HG03469 (cell line): Measurements from ENCODE around the gene AQP6.

Experiments
- ATAC-seq: cut with Tn5 transposase; IDR thresholded peaks from one replicate; pipeline ENCODE4 v1.9.1; 2021; ENCODE audit warnings: mild to moderate bottlenecking, moderate library complexity, moderate number of reproducible peaks; ENCODE audit not compliant: unreplicated experiment

The AQP6 gene

DNA sequence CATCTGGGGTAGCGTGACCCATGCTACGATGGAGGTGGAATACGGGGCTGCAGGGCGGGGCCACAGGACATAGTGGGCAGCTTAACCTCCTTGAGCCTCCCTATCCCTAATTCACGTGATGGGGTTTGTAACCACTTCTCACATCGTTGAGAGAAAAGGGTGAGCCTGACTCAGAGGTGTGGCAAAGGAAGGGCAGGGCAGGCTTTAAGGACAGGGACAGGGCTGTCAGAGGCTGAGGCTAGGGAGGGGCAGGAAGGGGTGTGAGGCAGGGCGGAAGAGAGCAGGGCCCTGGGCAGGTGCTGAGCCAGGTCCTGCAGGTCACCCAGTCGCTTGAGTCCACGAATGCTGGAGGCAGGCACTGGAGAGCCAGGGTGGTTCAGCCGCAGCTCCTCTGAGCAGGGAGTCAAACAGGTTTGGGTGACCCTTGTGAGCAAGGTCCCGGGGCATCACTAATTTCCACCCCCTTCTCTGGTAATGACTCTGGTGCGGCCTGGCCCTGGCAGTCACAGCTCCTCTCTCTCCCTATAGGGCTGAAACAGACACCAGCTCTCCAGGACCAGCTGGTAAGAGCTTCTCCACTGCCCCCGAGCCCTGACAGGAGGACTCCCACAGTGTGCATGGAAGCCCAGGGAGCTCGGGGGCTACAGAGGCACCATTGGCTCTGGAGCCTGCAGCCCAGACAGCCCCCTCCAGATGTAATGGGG is 29.7 kb upstream of the AQP6 start:
- no peak for ATAC-seq

GRCh38 chr12:49943625-49943960 is 29.2 kb upstream of the AQP6 start:
- ATAC-seq, result no peak

DNA sequence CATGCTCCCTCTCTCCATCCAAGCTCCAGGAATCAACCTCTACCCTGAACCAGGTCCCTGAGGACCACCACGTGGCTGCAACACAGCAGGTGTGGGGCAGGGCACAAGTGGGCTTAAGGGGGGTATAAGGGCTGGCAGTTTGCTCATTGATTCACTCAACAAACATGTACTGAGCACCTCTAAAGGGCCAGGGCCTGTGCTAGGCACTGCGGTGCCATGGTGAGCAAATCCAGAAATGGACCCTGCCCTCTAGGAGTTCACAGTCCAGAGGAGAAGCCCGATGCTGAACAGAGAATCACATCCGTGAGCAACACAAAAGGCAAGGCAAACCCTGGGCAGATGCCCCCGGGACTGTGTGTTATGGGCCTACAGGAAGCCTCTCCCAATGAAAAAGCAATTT is 28.7 kb upstream of the AQP6 start:
- no peak for ATAC-seq

DNA sequence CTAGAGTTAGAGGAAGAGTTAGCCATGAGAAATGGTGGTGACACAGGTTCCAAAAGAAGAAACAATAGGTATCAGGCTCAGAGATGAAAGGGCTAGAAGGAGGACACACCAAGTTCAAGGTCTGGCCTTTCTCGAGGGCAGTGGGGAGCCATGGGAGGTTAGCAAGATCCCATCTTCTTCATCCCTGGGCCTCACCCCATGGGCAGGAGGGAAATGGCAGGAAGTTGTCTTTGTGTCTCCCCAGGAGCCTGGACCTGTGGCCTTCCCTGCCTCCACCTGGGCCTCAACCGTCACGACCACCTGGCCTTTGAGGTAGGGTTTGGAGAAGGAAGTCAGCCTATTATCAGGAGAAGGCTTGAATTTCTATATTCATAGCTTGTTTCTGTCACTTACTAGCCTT is 28.0 kb upstream of the AQP6 start:
- no peak for ATAC-seq

DNA sequence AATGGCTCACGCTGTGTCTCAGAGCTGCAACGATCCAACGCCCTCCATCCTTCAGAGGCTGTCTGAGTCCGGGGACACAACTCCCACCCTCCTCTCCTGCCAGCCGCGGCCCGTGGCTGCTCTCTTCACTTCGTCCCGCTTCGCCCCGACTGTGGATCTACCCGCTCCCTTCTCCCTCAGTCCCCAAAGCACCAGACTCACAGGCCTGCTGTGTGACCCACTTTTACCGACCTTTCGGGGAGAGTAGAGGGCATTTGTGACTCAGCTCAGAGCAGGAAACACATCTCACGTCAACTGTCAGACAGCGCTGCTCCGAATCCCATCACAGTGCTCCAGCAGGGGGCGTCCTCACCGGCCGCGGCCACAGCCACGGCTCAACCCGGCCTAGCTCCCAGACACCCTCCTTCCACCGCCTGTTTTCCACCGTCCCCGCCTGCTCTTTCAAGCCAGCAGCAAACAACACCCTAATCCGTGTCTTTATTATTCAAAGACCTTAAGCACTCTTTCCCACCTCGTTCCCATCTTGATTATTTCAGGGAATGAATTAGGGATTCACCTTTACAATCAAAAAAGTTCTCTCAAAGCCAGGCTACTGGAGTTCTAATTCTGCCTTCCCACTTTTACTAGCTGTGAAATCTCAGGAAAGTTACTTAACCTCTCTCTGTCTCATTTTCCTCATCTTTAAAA is 27.2 kb upstream of the AQP6 start:
- no peak for ATAC-seq

DNA sequence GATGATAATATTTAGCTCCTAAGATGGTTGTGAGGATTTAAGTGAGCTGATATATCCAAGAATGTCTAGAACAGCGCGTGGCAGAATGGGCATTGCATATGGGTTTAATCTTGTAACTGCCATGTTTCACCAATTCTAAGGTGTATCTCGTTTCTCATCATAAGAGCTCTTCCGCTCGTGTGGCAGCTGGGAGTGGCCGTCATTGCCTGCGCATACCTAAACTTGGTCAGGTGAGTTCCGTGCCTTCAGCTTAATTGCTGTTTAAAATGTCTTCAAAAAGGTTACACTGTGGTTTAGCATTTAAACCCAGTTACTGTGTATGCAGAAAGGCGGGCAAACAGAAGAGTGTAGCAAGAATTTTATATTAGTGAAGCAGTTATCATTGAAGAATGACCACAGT is 26.7 kb upstream of the AQP6 start:
- ATAC-seq, result no peak

DNA sequence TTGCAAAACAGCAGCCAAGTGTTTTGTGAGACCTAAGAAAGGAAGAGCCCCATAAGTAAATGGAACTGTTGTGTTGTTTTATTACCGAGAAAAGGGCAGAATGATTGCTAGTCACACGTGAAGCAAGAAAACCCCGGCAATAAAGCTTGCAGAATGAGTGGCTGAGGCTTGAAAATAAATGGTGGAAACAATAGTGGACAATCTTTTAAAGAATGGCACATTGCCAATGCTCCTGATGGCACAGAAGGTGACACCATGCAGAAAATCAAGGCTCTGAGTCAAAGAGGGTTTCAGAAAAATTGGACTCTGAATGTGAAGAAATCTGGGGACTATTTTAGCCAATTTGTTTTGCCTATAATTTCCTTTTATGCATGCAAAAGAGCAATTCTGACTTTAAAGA is 26.2 kb upstream of the AQP6 start:
- no peak for ATAC-seq

DNA sequence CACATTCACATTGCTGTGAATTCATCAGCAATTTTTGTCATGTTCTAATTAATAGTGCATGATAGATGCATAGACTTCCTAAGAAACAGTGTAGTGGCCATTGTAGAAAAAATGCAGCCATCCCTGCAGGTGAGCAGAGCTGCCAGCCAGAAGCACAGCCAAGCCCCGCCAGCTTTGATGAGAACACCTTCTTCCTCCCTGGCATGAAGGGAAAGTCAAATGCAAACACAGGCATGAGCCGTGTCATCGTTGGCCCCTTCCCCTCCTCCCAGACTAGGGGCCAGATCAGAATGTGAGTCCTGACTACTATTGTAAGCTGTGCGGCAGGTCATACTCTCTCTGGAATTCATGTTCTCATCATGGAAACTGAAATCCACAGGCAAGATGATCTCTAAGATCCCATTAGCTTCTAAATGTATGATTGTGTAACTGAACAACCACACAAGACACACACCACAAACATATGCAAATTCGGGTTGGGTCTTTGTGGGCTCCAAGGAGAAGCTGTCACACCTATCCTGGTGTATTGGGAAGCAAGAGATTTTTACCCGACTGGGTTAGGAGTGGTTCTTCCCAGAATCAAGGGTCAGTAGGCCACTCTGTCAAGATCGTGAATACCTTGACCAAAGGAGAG is 25.0 kb upstream of the AQP6 start:
- no peak for ATAC-seq

- ATAC-seq, result no peak
Measured at GRCh38 chr12:49948866-49949845, 23.6 kb upstream of the AQP6 start.

DNA sequence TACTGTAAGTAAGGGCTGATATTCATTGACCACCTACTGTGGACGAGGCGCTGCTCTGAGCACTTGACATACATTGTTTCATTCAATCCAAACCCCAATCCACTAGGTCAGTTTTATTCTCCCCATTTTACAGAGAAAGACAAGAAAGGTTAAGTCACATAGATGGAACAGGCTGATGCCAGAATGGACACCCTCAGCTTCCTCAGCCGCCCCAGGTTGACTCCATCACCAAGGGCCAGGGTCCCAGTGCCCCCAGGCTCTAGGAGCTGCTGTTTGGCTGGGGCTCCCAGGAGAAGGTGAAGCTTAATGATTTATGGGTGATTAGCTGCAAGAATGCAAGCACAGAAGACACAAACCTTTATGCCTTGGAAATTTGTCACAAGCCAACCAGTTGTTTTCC is 22.9 kb upstream of the AQP6 start:
- no peak for ATAC-seq

DNA sequence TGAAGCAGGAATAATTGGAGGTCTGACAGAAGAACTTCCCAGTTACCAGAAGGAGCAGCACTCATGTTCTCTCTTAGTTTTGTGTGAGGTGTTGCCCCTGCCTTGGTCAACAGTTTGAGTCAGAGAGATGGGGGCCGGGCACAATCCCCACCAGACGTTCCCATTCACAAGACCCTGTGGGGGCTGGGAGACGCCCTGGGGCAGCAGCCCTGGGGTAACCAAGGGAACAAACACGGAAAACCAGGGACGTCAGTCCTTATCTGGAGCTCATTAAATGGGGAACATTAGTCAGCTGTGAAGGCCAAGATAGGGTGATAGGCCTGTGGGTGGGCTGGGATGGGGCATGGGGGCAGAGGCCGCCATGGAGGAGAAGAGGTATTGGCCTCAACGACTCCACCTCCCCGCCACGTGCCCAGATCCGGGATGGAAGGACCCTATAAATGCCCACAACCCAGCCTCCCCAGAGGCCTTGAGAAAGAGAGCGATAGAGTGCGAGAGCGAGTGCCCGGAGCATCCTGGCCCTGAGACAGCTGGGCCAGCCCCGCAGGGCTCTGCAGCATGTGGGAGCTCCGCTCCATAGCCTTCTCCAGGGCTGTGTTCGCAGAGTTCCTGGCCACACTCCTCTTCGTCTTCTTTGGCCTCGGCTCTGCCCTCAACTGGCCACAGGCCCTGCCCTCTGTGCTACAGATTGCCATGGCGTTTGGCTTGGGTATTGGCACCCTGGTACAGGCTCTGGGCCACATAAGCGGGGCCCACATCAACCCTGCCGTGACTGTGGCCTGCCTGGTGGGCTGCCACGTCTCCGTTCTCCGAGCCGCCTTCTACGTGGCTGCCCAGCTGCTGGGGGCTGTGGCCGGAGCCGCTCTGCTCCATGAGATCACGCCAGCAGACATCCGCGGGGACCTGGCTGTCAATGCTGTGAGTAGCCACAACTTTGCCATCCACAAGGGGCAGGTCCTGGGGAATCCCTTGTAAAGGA is 22.2 kb upstream of the AQP6 start, which contains the start of gene AQP2:
Gene AQP2 (plus strand): TSS at position 465 of the 979 bp plus-strand sequence. CDS start 94 bp downstream, at position 559.
- no peak for ATAC-seq

DNA sequence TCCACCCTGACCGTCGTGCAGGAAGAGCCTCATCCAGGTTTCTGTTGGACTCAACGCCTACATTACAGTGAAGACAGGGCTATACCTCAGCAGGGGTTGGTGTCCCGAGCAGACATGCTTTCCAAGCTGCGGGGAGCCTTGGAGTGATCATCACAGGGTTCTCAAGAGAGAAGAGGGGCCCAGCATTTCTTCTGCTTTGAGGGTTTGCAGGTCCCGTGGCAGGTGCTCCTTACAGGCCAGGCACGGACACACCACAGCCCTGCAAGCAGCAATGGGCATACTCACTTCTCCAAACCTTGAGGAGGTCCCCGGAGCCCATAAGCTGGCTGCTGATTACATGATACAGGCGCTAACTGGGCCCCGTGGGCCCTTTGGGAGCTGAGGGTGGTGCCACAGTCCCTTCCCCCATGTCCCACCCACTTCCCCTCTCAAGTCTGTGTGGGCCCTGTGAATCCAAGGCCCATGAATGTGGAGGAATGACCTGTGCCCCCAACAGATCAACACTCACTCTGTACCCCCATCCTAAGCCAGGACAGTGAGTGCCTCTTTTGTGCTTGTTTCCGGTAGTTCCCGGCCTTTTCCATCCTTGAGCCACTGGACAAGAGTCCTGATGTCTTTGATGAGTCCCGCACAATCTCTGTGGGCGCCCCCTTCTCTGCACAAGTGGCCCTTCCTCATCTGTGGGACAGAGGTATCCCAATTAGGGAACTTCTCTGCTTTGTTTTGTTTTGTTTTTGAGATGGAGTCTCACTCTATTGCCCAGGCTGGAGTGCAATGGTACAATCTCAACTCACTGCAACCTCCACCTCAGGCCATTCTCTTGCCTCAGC is 21.1 kb upstream of the AQP6 start:
- no peak for ATAC-seq

GRCh38 chr12:49952391-49953055 is 20.2 kb upstream of the AQP6 start:
- ATAC-seq, result no peak

DNA sequence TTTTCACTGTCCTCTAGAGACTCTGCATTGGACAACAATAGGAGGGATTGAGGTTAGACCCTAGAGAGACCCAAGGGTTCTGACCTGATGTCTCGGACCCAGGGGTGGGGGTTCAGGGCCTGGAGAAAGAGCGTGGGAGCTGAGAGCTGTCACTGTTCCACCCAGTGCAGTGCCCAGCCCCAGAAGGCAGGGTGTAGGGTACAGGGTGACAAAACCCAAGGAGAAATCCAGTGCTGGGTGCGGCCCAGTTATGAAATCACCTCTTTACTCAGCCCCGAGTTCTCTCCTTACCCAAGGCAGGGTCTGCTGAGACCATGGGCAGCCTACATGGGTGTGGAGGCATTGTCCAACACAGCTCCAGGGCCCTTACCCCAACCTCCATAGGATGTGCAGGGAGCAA is 19.6 kb upstream of the AQP6 start:
- no peak for ATAC-seq

- ATAC-seq, result no peak
Measured at GRCh38 chr12:49953961-49954846, 18.5 kb upstream of the AQP6 start.

- no peak for ATAC-seq
Measured at GRCh38 chr12:49954863-49955830, 17.6 kb upstream of the AQP6 start.
